ENCODE results near the gene SLC16A6.

DNA sequence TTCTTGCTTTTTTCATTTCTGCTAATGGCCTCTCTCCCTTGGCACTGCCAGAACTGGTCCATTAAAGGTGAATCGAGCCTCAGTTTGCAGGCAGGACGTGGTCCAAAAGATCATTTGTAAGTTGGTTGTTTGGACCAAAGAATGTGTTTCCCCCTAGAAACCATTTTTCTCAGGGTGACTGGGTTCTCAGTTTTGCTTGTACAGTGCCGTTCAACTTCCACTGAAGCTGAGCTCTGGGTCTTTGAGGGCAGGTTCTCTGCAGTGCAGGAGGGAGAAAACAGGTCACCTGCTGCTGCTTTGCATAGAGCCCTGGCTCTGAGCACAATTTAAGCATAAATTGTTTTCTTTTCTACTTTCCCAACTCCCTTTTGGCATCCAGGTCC, 52.1 kb downstream of the SLC16A6 start:
- TF ChIP-seq, protein P1, sequence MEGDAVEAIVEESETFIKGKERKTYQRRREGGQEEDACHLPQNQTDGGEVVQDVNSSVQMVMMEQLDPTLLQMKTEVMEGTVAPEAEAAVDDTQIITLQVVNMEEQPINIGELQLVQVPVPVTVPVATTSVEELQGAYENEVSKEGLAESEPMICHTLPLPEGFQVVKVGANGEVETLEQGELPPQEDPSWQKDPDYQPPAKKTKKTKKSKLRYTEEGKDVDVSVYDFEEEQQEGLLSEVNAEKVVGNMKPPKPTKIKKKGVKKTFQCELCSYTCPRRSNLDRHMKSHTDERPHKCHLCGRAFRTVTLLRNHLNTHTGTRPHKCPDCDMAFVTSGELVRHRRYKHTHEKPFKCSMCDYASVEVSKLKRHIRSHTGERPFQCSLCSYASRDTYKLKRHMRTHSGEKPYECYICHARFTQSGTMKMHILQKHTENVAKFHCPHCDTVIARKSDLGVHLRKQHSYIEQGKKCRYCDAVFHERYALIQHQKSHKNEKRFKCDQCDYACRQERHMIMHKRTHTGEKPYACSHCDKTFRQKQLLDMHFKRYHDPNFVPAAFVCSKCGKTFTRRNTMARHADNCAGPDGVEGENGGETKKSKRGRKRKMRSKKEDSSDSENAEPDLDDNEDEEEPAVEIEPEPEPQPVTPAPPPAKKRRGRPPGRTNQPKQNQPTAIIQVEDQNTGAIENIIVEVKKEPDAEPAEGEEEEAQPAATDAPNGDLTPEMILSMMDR (IDR thresholded peaks at IDR 0.05 in 8 of 11, conservative IDR thresholded peaks at IDR 0.05 in 3 of 11): no peak
- TF ChIP-seq POLR2A (IDR thresholded peaks at IDR 0.05): no peak
- TF ChIP-seq POLR2AphosphoS5 (IDR thresholded peaks at IDR 0.05): no peak

Data from spleen (tissue), 7 donors.